NCI-H748 treated with DMSO at 0.1 percent for 48 hours (cell line): ENCODE data around the gene XK.
"Not testable (repeated sequence)": the region's sequence is repeated elsewhere in the genome, so short reads cannot be mapped to it uniquely, and the experiment has no call there.

ENCODE experiments used
- DNase-seq: peaks from one replicate; lab custom pipeline; 2025; lab: John Stamatoyannopoulos, UW

The XK gene

GRCh38 chrX:37754516-37754915 lies 68.9 kb downstream of the XK start:
- no peak for DNase-seq

- no peak for DNase-seq
Measured at GRCh38 chrX:37755025-37755424, 69.4 kb downstream of the XK start.

- no peak for DNase-seq
Measured at GRCh38 chrX:37757082-37757481, 71.5 kb downstream of the XK start.

GRCh38 chrX:37759351-37759750 lies 73.8 kb downstream of the XK start:
- DNase-seq, result no peak

- DNase-seq, result no peak
Measured at GRCh38 chrX:37759878-37760418, 74.4 kb downstream of the XK start.

- DNase-seq, result no peak
Measured at GRCh38 chrX:37763400-37763799, 77.8 kb downstream of the XK start.

- no peak for DNase-seq
Measured at GRCh38 chrX:37765507-37765906, 79.9 kb downstream of the XK start.

- DNase-seq, result no peak
Measured at GRCh38 chrX:37767430-37767829, 81.8 kb downstream of the XK start.

GRCh38 chrX:37768866-37769265 lies 83.3 kb downstream of the XK start:
- not testable (repeated sequence) for DNase-seq

- DNase-seq, result no peak
Measured at GRCh38 chrX:37776283-37776986, 90.8 kb downstream of the XK start.

- DNase-seq, result no peak
Measured at GRCh38 chrX:37776987-37777325, 91.4 kb downstream of the XK start.

- DNase-seq, result no peak
Measured at GRCh38 chrX:37779857-37780256, 94.3 kb downstream of the XK start, which contains the start of gene CYBB. TSS of gene CYBB (plus strand) at chrX:37780059. CDS start at chrX:37780078, 19 bp downstream.

- DNase-seq, result no peak
Measured at GRCh38 chrX:37781081-37781480, 95.5 kb downstream of the XK start.
